IPS-11a (cell line): ENCODE results near the gene OSBPL10.
"Not testable (repeated sequence)": the region's sequence is repeated elsewhere in the genome, so short reads cannot be mapped to it uniquely, and the experiment has no call there.

Source experiments
- H3K4me3 ChIP-seq: one replicate; pipeline ENCODE4 v1.5.1; 2013; ENCODE audit warnings: low read depth, low read length, control low read depth

OSBPL10 gene

DNA sequence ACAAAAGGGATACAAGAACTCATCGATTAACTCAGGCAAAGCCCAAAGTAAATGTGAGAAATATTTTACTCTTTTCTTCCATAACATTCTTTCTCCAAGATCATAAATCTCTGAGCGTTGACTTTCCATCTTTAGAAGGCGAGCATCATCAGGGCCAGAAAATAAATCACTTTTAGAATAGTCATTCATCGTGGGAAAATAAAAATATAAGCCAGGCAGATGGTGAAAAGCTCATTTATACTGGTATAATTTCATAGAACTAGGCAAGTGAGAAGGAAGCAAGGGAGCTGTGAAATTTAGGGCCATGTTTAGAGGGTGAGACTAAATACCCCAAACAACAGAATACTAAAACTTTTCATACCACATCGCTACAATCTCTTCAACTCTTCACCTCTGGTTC lies 257.4 kb downstream of the OSBPL10 start:
- no peak overlapping the region for H3K4me3 ChIP-seq

DNA sequence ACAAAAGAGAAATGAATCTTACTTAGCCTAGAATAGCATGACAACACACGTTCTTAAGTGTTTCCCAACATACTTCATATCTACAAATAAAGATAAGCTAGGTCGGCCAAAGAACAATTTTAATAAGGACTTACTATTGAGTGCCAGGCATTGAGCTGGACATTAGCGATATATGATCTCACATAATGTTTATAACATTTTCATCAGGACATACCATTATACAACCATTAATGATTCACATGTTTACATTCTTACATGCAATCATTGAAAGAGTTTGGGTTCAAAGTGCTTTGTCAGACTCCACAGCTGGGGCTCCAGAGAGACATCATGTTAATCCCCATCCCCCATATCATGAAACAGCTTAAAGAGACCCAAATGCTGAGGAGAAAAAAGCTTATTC lies 259.4 kb downstream of the OSBPL10 start:
- no peak overlapping the region for H3K4me3 ChIP-seq

DNA sequence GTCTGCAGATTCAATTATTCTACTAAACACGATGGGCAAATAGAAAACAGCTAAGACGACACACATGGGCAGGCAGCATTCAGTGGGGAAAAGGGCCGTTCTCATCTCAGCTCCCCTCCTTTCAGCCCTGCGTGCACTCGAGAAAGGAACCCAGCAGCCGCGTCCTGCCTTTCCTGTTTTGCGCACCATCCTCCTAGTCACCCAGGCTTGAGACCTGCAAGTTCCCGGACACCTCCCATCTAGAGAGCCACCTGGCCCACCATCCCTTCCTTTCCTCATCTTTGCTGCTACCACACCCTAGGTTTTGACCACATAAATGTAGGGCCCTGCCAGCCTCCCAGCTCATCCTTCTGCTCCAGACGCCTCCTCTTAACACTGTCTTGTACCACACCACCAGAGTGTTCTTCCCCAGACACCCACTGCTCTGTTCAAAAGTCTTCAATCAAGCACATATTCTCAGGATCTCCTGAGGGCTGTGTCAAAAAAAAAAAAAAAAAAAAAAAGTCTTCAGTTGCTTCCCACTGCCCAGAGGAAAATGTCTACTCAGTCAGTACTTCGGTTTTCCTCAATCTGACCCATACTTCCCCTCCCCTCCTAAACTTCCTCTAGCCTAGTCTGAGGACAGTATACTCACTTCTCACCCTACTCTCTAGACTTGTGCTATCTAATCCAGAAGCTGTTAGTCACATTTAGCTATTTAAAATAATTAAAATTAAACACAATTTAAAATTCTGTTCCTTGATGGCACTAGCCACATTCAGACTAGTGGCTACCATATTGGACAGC lies 266.4 kb downstream of the OSBPL10 start:
- no peak overlapping the region for H3K4me3 ChIP-seq

DNA sequence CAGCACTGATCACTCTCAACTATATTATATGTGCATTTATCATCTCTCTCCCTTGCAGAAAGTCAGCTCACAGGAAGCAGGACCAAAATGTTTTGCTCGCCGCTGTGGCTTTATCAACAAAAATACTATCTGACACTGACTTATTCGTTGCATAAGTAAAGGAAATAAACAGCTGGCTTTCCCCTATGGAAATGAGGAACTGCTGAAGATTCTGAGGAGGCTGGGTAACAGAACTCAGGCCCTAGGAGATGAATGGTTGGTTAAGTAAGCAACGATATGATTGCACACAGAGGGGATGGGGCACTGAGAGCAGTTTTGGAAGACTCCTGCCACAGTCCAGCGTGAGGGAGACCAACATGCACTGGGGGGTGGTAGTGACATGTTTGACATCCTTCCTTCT lies 267.2 kb downstream of the OSBPL10 start:
- H3K4me3 ChIP-seq = no peak overlapping the region

DNA sequence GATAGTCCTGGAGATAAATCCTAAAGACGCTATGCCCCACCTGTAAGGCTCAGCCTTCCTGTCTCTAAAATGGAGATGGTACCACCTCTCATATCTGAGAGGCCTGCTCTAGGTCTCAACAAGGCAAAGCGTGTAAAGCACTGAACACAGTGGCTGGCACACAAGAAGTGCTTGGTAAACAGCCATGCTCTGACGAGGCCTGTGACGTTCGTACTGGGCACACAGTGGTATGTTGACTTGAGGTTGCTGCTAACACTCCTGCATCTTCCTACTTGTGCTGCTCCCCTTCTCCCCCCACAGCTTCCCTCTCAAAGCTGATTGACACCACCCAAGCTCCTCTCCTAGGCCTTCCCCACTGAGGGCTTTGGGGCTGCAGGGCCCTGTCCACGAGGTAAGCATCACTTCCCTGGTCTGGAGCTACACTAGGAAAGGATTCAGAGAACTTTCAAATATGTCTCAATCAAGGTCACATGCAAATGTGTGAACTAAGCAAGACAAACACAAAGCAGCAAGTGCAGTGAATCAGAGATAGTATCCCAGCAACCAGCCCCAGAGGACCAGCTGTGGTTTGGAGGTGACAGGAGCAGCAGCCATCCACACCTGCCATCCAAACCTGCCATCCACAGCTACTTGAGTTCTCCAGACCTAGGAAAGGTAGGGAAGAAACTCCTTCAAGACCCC lies 270.8 kb downstream of the OSBPL10 start:
- no peak overlapping the region for H3K4me3 ChIP-seq

DNA sequence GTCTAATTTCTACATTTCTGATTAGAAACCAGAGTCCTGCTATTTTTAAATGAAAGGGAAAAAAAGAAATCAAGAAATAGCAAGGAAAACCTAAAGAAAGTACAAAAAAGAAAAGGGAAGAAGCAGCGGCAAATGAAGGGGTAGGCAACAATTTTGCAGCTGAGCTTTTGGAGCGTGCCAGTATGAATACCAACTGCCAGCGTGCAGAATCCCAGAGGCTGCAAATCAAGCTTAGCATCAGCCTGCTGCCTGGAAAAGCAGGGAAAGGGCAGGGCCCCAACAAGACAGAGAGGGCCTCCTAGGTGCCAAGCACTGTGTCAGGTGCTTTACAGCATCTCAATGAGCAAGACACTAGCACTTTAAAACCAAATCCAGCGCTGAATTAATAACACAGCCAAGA lies 271.5 kb downstream of the OSBPL10 start:
- no peak overlapping the region for H3K4me3 ChIP-seq

DNA sequence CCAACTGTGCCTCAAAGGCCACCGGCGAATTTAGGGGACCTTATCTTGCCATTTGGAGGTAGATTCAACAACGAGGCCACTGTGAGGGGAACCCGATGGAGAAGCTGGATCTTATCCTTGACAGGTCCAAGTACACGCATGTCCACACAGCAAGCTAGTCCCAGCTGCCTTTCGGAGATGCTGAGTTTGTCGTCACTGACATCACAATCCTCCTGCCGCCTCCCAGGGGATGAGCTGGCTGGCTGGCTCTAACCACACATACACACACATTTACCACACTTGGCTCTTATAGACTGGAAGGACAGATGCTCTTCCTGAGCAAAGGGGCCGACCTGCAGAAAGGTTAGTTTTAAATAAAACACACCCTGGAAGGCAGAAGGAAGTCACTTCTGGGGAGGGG lies 272.1 kb downstream of the OSBPL10 start:
- H3K4me3 ChIP-seq = no peak overlapping the region

DNA sequence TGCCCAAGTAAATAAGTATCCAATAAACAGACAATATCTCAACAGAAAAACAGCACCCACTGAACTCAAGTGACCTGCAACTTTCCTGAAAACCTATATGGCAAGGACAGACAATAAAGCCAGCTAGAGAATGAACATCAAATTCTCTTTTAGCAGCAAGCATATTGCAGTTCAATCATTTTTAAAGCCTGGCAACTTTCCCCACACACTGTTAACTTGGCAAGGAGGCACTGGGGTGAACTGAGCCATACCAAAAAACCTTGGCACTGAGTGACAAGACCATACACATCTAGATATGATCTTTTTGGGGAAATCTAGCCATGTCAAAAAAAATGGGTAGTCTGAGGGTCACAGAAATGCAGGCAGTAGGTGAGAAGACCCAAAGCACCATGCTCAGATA lies 273.8 kb downstream of the OSBPL10 start:
- H3K4me3 ChIP-seq = no peak overlapping the region

DNA sequence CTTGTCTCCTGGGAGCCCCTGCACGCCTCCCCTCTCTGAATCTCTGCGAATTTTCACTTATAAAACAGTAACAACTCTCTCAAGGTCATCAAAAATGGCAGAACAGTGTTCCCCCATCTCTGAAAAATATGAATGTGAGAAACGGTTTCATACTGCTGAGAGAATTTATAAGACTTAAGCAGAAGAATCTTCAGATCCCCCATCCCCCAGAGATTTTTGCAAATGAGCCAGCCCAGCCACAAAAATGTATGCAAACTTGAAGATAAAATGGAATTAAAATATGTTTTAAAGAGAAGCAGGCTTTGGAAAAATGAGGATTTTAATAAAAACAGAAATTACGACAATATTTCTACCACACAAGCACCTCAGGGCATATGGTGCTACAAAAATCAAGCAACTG lies 275.3 kb downstream of the OSBPL10 start:
- H3K4me3 ChIP-seq = no peak overlapping the region

DNA sequence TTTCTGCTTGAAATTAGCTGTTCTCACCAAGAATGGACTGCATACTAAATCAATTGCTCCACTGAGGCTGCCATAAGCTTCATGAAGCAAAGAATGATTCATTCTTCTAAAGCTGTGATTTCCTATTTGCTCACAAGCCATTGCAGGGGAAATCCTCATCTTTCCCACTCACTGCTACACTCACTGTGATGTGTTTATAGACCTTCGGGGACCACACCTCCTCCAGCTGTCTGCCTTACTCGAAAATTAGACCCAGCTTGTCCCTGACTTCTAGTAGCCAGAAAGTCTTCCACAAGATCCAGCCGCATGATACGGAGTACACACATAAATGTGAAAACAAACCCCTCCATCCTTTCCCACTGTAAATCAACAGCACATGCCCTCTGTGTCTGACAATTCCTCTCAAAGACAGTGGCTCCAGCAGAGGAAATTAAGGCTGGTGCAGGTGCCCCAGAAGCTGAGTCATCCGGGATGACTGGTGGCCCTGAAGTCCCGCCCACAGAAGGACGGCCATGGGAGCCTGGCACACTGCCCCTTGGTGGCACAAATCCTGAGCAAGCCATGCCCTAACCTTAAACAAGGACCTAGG lies 276.4 kb downstream of the OSBPL10 start:
- no peak overlapping the region for H3K4me3 ChIP-seq

DNA sequence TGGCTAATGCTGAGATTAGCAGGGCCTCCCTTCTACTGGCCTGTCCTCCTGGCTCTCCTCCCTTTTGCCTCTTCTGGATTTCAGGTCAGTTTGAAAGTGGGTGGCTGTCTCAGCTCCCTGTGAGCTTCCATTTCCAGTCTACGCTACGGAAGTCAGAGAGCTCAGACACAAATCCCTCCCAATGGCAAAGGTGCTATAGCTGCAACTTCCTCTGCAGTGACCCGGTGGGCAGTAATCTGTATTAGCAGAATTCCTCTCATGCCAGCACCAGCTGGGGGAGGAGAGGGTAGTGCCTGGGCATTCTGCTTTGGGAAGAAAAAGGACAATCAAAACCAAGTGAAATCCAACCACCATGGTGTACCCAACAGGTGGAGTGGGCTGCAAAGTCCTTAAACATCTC lies 276.9 kb downstream of the OSBPL10 start:
- H3K4me3 ChIP-seq = no peak overlapping the region

DNA sequence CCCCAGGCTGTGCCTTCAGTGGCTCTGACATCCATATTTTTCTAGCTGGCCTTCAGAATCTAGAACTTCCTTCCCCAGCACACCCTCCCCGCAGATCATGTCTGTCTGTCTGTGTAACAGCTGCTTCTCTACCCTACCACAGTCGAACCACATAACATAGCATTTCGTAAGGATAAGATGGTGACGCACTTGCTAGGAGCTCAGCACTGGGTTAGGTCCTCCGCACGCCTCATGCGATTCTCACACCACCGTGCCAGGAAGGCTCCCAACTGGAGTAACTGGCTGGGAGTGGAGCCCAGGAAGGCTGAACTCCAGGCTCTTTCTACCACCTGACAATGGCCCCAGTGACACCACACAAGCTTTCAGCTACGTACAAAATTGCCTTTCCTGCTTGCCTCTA lies 279.8 kb downstream of the OSBPL10 start:
- no peak overlapping the region for H3K4me3 ChIP-seq

DNA sequence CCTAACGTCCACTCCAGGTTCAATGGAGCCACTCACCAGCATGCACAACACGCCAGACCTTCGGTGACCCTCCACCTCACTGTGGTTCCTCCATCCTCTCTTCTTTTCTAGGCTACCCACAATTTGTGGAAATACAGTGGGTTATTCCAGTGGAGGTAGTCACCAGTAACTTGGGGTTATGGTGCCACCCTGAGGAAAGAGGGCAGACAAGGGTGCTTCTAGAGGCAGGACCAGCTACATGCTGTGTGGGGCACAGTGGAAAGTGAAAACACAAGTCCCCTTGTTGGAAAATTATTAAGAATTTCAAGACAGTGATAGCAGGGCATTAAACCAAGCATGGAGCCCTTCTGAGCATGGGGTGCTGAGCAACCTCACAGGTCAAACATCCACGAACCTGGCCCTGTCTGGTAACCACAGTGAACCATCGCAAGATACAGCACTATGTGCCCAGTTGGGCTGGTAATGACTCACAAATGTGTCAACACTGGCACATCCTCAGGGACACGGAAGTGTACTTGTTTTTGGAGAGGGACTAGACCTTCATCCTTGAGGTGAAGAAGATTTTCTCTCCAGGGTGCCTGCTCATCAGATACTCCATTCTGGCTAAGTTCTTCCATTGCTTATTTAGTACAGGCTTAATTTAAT lies 281.6 kb downstream of the OSBPL10 start:
- no peak overlapping the region for H3K4me3 ChIP-seq

DNA sequence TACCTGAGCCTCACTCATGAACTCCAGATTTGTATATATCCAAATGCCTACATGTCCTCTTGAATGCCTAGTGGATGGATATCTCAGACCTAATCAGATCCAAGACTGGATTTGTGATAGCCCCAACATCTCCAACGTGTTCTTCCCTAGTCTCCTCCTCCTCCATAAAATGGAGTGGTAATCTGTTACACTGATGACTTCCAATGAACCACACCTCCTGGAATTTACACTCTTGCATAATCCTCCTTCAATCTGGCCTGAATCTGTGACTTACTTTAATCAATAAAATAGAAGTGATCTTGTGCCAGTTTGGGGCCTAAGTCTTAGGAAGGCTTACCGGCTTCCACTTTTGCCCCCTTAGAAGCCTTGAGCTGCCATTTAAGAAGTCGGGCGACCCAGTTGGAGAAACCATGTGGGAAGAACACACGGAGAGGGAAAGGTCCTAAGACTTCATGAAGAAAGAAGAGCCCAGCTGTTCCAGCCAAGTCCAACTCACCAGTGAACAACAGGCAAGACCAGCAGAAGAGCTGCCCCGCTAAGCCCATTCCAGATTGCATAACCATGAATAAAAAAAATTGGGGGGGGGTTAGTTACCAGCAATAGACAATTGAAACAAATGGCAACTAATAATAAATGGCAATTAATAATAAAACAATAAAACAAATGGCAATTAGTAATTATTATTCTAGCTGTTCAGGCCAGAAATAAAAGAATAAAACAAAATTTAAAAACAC lies 284.1 kb downstream of the OSBPL10 start:
- no peak overlapping the region for H3K4me3 ChIP-seq

DNA sequence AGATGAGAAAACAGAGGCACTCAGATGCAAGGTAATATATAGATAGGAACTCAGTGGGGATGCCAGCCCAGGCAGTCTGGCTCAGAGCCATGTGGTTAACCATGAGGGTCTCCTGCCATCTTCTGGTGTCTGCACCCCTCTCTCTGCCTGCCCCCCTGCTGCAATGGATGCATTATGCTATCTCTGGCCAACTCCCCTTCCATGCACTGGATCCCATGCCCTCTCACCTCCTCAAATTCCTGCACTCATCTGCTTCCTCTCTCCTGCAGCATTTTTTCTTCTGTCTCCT lies 285.1 kb downstream of the OSBPL10 start:
- no peak overlapping the region for H3K4me3 ChIP-seq

DNA sequence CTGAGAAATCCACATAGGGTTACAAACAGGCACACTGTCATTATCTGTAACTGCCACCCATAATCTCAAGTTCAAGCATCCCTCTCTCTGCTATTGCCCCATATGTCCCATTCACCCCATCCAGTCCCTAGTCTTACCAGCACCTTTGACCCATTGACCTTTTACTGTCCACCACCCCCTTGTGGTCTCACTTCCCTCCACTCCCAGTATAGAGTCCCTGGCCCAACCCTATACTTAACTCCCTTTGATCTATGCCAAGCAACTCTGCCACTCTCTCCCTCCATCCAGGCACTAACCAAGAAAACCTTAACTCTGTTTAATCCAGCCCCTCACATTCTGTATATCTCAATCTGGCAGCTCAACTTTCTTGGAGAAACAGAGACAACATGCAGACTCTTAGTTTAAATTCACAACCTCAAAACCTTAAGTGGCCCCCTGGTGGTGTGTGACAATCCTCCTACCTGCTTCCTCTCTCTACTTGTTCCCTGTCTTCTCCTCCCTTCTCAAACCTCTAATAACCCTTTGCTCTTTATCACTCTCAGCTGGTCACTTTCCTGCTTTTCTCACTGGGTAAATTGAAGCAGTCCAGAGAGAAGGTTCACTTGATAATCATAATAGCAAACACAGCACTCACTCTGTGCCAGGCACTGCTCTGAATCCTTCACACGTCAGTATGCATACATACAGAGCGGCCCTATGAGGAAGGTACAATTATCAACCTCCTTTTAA lies 285.6 kb downstream of the OSBPL10 start:
- H3K4me3 ChIP-seq = no peak overlapping the region

DNA sequence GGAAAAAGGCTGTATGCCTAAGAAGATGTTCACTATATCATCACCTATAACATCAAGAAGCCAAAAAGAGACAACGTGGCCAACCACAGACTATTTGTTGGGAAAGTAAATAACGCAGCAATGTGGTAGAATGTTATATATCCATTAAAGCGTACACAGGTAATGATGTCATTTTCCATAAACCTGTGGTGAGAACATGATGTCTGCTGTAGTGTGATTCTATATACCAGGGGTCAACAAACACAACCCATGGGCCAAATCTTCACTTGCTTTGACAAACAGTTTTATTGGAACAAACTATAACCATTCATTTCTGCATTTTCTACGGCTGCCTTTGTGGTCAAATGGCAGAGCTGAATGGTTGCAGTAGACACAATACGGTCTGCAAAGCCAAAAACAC lies 287.7 kb downstream of the OSBPL10 start:
- no peak overlapping the region for H3K4me3 ChIP-seq

DNA sequence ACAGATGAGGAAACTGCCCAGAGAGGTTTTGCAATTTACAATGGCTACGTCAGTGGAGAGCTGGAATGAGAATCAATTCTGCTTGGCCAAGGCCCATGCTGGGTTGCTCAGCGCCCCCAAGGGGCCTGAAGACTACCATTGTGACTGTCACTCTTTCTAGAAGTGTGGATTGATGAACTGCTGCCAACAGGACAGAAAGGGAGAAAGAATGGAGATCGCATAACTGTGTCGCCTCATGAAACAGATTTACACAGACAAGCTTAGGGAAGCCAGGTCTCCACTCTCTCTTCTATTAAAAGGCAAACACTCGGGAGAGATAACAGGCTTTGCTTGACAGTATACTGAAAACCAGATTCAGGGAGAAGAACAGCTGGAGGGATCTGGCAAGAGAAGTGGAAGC lies 288.3 kb downstream of the OSBPL10 start:
- H3K4me3 ChIP-seq = no peak overlapping the region

DNA sequence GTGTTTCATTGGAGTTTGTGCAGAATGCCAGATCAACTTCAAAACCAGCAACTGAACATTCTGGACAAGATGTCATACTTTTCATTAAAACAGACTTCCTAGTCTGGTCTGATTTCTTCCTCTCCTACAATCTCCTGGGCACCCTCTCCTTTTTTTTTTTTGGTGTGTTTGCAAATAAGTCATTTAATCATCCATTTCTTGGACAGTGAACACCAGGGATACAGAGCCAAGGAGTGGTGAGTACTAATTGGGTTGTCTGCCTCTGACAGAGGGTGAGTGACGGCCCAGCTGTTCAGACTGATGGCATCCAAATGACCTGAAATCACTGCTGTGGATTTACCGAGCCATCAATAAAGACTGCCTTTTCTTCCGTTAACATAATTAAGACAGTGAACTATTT lies 290.3 kb downstream of the OSBPL10 start:
- no peak overlapping the region for H3K4me3 ChIP-seq

DNA sequence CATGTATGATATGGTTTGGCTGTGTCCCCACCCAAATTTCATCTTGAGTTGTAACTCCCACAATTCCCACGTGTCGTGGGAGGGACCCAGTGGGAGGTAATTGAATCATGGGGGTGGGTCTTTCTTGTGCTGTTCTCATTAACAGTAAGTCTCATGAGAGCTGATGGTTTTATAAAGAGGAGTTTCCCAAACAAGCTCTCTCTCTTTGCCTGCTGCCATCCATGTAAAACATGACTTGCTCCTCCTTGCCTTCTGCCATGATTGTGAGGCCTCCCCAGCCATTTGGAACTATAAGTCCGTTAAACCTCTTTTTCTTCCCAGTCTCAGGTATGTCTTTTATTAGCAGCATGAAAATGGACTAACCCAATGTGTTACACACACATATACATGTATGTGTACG lies 291.5 kb downstream of the OSBPL10 start:
- not testable (repeated sequence) for H3K4me3 ChIP-seq

DNA sequence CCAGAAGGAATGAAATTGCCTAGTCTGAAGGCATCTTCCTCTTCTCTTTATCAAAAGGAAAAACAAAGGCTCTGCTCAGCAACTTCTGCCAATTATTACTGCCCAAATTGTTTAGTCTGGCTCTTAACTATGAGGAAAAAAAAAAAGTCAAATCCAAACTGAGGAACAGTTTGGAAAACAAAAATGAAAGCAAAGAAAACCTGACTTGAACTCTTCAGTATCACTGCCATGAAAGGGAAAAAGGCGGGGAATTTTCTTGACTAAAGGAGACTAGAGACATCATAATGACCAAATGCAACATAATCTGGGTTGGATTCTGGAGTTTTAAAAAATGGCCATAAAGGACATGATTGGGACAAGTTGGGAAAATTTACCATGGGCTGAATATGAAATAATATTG lies 292.1 kb downstream of the OSBPL10 start:
- H3K4me3 ChIP-seq = no peak overlapping the region
